Suppressor macrophage treated with lipopolysaccharide for 1 hour (primary cell): Measurements from ENCODE around the gene STK11.
A peak's percentile ranks its signal among the peaks of the same experiment; 100 is the strongest.
"Not testable (repeated sequence)": the region's sequence is repeated elsewhere in the genome, so short reads cannot be mapped to it uniquely, and the experiment has no call there.

Source experiments
- DNase-seq, 3 donors: peaks; one replicate each; pipeline ENCODE4 v3.0.0-alpha.2; 2020 to 2022

The STK11 gene

DNA sequence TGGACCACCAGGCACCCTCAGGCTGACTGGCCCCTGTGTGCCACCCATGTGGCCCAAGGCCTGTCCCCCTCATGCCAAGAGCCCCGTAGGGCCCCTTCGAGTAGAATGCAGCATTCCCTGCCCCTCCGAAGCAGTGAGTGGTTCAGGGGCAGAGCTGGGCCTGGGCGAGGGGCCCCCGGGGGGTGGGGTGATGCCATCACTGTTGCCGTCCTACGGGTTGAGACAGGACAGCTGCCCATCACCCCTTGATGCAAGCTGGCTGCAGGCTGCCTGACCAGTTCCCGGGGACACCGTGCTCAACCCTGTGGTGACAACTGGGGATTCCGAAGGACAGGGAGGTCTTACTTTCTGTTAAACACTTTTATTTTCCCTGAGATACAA lies 36.2 kb upstream of the STK11 start:
- no peak for DNase-seq

DNA sequence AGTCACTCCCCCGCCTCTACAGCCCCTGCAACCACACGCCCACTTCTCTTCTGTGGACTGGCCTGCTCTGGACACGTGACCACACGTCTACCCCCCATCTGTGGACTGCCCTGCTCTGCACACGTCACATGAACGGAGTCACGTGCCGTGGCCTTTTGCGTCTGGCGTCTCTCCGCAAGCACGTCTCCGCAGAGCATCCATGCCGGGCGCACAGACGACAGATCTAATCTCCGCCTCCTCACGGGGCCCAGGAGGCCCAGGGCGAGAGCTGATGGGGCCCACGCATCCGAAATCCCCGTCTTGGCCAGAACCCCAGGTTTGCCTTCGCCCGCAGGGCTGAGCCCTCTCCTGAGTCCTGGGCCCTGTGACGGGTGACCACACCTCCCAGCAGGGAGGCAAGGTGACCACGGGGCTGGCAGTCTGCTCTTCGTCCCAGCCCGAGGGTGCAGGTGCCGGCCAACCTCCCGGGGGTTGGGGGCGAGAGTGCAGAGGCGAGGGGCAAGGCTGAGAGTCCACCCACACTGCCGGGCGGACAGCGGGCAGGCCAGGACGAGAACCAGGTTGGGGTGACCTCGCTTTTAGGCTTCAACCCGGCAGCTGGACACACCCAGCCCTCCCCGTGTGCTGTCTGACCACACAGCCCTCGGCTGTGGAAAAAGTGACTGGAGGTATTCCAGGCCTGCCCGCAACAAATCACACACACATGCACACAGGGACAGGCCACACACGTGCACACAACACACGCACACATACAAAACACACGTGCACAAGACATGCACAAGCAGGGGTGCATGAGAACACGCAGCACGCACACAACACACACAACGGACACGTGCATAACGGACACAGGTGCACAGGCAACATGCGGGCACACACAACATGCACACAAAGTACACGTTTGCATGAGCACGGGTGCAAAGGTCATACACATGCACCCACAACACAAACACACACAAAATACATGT lies 35.4 kb upstream of the STK11 start:
- DNase-seq, result no peak

DNA sequence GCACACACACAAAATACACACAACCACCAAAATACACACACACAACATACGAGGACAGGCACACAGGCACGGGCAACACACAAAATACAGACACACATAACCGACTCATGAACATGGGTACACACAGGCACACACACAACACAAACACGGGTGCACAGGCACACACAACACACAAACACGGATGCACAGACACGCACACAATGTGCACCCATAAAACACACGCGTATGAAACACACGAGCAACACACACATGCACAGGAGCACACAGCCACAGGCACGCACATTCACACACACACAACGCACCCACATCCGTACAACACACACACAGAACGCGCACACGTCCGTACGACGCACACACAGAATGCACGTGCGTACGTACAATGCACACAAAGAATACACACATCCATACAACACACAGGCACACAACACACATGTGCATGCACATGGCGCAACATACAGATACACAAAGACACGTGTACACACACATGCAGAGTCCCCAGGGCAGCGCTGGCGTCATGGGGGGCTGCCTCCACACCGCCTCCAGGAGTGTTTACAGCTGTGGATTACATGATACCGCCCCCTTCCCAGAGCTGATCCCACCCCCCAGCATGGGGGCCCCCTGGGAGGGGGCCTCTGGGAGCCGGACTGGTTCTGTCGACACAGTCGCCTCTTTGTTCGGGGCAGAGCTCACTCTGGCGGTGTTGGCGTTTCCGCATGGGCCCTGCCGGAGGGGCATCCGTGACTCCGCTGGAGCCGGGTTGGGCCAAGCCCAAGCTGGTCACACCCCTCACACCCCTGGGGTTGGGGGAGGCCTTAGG lies 34.4 kb upstream of the STK11 start:
- no peak for DNase-seq

DNA sequence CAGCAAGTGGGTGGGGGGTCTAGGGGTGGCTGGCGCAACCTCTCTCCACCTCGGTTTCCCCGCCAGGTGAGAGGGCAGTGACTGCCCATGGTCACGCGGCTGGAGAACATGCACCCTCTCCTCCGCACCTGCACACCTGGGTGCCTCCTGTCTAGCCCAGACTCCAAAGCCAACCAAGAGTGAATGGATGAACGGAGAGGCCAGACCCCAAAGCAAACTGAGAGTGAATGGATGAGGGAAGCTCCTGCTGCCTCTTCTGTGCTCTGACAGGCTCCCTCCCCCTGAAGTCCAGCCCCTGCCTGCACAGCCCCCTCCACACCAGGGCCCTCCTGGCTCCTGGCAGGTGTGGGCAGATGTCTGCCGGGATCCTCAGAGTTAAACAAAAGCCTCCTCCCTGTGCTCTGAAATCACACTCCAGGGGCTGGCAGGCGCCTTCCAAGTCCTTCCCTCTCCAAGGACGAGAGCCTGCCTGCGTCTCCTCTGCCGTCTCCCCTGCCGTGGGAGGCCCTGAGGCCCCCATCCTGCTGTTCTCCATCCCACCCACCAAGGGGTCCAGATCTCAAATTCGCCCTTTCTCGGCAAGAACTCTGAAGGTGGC lies 33.7 kb upstream of the STK11 start:
- no peak for DNase-seq

DNA sequence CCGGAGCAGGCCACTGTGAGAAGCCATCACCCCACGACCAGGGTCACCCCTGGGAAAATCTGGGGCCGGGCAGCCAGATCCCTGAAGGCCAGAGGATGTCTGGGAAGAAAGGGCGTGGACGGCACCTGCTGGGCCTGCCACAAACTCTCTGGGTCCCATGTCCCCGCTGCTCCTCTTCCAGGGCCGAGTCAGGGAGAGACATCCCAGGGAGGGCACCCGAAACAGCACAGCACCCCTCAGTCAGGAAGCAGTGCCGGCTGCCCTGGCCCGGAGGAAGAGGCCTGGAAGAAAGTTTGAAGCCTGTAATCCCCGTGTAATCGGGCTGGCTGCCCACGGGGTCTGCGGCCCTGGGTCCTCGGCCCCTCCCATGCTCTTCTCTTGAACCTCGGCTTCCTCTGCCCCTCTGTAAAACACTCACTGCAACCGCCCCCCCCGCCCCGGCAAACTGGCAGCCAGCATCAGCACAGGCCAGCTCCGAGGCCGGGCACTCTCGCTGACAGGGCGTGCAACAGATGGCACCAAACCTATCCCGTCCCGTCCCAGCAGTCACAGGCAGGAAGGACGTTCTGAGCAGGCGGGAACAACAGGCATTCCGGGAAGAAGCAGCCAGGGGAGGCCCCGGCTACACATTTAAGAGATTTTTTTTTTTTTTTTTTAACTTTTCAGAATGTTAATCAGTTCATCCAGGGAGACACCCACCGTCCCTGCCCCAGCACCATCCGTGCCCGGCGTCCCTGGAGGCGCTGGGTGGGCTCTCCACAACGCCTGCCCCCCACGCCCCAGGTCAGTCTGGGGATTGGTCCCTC lies 33.0 kb upstream of the STK11 start:
- peak; percentile 30 to 71 (median 57) for DNase-seq

DNA sequence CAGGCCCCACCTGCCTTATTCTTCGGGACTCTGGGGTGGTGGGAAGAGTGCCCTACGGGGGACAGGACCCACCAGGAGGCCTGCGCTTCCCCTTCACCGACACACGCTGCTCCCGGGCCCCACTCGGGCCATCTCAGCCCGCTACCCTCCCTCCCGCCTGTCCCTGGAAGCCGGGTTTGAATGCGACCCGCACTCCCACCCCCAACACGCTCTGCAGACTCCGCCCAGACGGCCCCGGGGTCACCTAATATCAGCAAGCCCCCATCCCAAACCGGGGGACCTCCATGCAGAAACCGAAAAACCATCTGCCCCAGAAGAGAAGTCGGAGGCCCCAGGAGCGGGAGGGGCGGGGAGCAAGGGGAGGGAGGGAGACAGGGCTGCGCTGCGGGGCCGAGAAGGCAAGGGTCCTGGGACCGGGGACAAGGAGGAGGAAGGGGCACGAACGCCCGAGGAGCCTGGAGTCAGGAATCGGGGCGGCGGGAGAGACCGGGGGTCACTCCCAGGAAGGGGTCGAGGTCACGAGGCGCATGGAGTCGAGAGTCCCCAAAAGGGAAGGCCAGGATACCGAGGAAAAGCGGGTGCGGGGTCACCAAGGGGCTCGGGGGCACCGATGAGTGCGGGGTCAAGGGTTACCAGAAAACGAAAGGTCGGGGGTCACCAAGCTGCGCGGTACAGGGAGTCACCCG lies 32.3 kb upstream of the STK11 start:
- peak; percentile 31 to 56 (median 35) for DNase-seq

DNA sequence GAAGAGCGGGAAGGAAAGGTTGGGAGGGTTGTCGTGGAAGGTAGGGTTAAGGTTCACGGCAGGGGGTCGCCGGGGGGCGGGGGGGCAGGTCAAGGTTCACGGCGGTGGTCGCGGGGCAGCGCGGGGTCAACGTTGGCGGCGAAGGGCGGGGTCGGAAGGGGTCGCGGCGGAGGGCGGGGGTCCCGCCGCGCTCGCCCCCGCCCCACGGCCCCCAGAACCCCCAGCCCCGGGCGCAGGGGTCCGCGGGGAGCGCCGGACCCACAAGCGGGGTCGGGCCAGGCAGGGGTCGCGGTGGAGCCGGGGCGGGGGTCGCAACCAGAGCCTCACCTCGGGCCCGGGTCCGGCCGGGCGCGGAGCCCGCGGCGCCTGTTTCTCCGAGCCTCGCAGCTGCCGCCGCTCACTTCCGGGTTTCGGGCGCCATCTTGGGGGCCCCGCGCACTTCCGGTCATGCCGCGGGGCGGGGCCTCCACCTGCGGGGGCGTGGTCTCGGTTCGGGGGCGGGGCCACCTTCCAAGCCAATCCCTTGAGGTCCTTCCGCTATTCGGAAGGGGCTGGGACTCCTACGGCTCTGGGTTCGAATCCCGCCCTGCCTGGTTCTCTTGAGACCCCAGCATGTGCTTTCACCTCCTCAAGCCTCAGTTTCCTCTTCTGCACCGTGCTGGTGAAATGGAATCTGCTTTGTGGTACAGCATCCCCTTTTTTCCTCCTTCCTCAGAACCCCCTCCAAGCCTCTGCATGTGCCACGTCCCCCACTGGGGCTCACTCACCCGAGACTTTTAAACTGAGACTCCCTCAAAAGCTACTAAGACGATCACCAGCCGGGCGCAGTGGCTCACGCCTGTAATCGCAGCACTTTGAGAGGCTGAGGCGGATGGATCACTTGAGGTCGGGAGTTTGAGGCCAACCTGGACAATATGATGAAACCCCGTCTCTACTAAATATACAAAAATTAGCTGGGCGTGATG lies 31.5 kb upstream of the STK11 start, which contains the start of gene SBNO2:
TSS of gene SBNO2 (minus strand) at position 424 of the 965 bp plus-strand sequence. CDS start 19,992 bp downstream, outside the sequence.
- DNase-seq, result peak; percentile 90 to 97 (median 95)

DNA sequence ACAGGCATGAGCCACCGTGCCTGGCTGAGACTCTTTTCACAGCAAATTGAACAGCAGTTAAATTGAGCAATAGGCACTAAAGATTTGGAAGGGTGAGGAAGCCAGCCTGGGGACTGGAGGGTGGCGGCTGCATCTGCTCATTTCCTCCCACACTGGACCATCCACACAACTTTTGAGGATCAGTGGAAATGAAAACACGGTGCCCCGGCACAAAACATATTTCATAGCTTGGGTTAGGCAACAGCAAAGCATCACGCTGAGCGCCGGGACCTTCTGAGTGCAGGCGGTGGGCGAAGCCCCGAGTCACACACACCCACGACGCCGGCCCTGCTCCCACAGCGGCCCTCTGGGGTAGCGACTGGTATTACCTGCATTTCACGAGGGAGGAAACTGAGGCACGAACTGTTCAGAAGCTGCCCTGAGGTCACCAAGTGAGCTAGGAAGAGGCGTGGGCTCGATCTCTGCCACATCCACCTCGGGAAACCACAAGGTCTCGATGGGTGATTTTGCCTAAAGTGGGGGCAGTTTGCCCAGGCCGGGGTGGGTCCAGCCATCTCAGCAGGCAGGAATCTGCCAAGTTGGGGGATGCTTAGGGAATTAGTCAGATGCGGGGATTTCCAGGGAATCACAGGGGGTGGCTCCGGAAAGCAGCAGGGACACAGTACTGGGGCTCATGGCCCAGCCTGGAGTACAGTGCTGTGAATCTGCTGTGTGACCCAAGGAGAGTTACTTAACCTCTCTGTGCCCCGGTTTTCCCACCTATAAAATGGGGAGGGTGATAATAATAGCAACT lies 28.1 kb upstream of the STK11 start:
- DNase-seq, result peak; percentile 90 to 91 (median 91)

DNA sequence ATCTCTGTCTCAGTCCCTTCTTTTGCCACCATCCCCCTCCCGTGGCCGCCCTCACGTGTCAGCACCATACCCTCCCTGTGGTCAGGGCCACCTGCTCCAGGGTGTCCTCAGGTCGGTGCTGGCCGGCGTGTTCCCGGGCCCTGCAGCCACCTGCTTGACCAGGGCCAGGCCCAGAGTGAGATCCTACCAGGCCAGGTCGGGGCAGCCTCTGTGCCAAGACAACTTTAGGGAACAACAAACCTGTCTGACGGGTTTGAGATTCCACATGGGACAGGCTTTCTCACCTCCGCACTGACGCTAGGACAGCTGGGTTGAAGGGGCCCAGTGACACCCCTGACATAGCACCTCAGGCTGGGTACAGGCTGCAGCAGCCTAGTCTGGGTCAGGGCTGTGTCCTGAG lies 24.0 kb upstream of the STK11 start:
- no peak for DNase-seq

DNA sequence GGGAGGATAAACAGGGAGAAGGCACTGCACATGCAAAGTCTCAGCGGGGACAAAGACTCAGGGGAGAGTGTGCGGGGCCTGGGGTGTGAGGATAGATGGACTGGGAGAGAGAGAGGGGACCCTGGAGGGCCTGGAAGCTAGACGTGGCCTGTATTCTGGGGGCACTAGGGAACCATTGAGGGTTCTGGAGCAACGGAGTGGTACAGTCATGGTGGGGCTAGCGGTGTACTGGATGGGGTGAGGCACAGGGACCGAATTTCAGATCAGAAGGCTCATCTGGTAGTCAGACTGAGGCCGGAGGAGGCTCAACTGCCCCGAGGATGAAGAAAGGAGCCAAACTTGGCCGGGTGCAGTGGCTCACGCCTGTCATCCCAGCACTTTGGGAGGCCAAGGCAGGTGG lies 23.5 kb upstream of the STK11 start:
- DNase-seq, result no peak

DNA sequence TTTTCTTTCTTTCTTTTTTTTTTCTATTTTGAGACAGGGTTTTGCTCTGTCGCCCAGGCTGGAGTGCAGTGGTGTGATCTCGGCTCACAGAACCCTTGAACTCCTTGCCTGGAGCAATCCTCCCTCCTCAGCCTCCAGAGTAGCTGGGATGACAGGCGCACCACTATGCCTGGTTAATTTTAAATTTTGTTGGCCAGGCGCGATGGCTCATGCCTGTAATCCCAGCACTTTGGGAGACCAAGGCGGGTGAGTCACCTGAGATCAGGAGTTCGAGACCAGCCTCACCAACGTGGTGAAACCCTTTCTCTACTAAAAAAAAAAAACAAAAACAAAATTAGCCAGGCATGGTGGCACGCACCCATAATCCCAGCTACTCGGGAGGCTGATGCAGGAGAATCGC lies 22.9 kb upstream of the STK11 start:
- no peak for DNase-seq

DNA sequence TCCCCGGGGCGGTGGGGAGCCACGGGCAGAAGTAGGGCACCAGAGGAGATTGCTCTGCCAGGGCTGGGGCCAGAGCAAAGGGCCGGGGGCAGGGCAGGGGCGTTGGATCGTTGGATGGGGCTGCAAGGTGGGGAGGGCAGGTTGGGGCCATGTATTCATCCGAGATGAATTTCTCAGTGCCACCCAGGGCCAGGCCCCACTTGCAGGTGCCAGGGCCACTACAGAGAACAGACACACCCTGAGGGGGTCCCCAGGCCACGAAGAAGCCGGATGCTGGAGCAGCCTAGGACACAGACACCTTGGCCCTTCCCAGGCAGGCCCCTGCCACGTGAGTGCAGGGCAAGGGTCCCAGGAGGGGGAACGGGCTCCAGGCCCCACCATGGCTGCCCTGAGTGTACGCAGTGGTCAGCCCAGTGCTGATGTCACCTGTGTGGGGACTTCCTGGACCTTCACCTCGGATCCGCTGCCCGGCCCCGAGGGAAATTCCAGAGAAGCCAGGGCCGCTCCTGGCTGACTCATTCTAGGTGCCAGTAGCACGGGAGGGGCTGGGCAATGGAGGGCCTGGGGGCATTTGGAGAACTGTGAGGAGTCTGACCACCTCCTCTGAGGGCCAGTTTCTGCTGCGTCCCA lies 21.9 kb upstream of the STK11 start:
- DNase-seq, result peak in 2 of 3 donors; percentile 33 to 50

DNA sequence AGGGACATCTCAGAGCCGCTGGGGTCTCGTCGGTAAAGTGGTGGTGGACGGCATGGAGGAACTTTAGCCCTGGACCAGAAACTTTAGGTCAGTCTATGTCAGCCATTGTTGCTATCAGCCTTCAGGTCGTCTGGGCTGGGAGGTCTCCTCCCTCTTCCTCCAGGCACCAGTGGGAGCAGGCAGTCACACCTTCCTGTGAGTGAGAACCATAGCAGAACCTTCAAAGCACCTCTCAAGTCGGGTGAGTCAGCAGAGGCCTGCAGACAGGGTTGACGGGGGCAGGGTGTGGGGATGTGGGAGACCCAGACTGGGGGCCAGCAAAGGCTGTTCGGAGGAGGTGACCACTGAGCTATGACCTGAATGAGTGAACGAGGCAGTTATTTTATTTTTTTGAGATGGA lies 16.2 kb upstream of the STK11 start:
- no peak for DNase-seq

DNA sequence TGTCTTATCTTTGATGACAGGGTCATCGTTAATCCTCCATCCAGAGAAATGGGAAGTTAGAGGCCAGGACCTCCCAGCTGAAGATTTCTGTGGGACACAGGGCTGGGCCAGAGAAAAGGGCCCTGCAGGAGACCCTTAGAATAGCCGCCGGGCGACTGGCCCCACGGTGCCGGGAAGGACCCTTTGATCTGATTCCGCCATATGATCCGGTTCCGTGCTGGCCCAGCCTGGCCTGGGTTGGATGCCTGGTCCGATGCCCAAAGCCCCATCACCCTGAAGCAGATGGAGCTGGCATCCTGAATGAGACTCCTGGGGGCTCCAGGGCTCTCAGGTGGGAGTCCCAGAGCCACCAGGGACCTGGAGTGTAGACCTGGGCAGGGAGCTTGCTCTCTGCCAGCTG lies 6.0 kb upstream of the STK11 start:
- no peak for DNase-seq

DNA sequence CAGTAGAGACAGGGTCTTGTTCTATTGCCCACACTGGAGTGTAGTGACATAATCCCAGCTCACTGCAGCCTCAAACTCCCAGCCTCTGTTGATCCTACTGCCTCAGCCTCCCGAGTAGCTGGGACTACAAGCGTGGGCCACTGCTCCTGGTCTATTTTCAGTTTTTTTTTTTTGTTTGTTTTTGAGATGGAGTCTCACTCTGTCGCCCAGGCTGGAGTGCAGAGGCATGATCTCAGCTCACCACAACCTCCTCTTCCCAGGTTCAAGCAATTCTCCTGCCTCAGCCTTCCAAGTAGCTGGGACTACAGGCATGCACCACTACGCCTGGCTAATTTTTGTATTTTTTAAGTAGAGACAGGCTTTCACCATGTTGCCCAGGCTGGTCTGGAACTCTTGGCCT lies 5.0 kb upstream of the STK11 start:
- DNase-seq, result not testable (repeated sequence)

DNA sequence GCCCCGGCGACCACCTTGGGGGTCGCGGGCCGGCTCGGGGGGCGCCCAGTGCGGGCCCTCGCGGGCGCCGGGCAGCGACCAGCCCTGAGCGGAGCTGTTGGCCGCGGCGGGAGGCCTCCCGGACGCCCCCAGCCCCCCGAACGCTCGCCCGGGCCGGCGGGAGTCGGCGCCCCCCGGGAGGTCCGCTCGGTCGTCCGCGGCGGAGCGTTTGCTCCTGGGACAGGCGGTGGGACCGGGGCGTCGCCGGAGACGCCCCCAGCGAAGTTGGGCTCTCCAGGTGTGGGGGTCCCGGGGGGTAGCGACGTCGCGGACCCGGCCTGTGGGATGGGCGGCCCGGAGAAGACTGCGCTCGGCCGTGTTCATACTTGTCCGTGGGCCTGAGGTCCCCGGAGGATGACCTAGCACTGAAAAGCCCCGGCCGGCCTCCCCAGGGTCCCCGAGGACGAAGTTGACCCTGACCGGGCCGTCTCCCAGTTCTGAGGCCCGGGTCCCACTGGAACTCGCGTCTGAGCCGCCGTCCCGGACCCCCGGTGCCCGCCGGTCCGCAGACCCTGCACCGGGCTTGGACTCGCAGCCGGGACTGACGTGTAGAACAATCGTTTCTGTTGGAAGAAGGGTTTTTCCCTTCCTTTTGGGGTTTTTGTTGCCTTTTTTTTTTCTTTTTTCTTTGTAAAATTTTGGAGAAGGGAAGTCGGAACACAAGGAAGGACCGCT lies 729 bp downstream of the STK11 start:
- peak; percentile 50 to 73 (median 66) for DNase-seq

DNA sequence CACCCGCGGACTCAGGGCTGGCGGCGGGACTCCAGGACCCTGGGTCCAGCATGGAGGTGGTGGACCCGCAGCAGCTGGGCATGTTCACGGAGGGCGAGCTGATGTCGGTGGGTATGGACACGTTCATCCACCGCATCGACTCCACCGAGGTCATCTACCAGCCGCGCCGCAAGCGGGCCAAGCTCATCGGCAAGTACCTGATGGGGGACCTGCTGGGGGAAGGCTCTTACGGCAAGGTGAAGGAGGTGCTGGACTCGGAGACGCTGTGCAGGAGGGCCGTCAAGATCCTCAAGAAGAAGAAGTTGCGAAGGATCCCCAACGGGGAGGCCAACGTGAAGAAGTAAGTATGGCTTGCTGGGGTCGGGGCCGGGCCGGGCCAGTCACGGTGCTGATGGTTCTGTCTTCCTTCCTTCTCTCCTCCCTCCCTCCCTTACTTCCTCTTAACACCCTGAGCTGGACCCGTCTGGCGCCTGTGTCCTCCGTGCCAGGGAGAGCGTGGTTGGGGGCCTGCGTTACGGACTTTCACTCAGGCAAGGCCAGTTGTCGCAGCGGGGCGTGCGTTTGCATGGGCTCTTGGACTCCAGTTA lies 1.4 kb downstream of the STK11 start:
- peak; percentile 33 to 57 (median 56) for DNase-seq

DNA sequence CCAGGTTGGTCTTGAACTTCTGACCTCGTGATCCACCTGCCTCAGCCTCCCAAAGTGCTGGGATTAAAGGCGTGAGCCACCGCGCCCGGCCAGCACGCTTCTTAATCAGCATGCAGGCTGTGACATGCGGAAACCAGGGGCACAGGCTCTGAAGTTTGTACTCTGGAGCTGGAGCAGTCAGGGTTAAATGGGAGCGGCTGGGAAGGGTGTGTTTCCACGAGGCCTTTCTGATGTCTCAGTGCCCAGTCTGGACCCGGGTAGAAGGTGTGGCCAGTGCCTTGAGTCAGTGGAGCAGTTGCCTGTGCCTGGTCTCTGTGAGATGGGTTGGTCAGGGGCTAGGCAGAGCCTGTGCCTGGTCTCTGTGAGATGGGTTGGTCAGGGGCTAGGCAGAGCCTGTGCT lies 3.3 kb downstream of the STK11 start:
- peak in 1 of 3 donors; percentile 20 for DNase-seq
